GM12874 (cell line): ENCODE measurements around the gene MRTO4.

ENCODE experiments used
- CTCF ChIP-seq: IDR thresholded peaks from 2 replicates; pipeline ENCODE4 v1.5.1; 2011; ENCODE audit warnings: low read depth, mild to moderate bottlenecking, control low read depth, low read length, moderate library complexity; ENCODE audit not compliant: insufficient read depth

Gene MRTO4

GRCh38 chr1:19258353-19258752 lies 6.7 kb downstream of the MRTO4 start:
- no peak for TF ChIP-seq CTCF

GRCh38 chr1:19260211-19261138 lies 8.9 kb downstream of the MRTO4 start:
- TF ChIP-seq CTCF, result no peak

- no peak for TF ChIP-seq CTCF
These were observed 10.4 kb downstream of the MRTO4 start for GRCh38 chr1:19262047-19262446.

- no peak for TF ChIP-seq CTCF
These were observed 11.1 kb downstream of the MRTO4 start for GRCh38 chr1:19262744-19263143.

- no peak for TF ChIP-seq CTCF
These were observed 16.8 kb downstream of the MRTO4 start for GRCh38 chr1:19268445-19268844.

- no peak for TF ChIP-seq CTCF
These were observed 20.5 kb downstream of the MRTO4 start for GRCh38 chr1:19272064-19272463.

GRCh38 chr1:19273106-19273843 lies 21.7 kb downstream of the MRTO4 start:
- no peak for TF ChIP-seq CTCF
